HuH-7 (cell line): ENCODE measurements around the gene CEP72.
"Not testable (repeated sequence)": the region's sequence is repeated elsewhere in the genome, so short reads cannot be mapped to it uniquely, and the experiment has no call there.

Experiments
- DNase-seq: peaks from one replicate; pipeline ENCODE4 v3.0.0; 2011; ENCODE audit warnings: low spot score

CEP72 gene

DNA sequence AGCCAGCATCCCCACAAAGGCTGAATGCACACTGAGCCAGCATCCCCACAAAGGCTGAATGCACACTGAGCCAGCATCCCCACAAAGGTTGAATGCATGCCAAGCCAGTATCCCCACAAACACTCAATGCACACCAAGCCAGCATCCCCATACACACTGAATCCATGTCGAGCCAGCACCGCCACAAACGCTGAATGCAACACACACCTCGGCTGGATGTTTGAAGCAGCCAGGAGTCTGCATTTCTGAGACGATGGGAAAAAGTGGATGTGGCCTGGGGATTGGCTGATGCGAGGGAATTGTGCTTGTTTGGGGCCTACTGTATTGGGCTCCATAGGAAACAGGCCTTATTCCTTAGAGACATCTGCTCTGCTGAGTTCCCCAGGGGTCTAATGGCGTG is 30.9 kb upstream of the CEP72 start:
- DNase-seq, result no peak

DNA sequence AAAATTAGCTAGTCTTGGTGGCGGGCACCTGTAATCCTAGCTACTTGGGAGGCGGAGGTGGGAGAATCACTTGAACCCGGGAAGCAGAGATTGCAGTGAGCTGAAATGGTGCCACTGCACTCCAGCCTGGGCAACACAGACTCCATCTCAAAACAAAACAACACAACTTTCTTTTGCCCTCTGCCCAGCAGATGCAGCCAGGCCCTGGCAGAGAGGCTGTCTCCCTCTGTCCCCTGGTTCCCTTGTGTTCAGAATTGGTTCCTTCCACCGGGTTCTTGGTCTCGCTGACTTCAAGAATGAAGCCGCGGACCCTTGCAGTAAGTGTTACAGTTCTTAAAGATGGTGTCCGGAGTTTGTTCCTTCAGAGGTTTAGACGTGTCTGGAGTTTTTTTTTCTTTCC is 30.2 kb upstream of the CEP72 start:
- DNase-seq, result no peak

DNA sequence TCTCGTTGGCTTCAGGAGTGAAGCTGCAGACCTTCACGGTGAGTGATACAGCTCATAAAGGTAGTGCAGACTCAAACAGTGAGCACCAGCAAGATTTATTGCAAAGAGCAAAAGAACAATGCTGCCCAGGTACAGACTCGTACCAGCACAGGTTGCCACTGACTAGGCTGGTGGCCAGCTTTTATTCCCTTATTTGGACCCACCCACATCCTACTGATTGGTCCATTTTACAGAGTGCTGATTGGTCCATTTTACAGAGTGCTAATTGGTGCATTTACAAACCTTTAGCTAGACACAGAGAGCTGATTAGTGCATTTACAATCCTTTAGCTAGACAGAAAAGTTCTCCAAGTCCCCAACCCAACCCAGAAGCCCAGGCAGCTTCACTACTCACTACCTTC is 29.7 kb upstream of the CEP72 start:
- not testable (repeated sequence) for DNase-seq

DNA sequence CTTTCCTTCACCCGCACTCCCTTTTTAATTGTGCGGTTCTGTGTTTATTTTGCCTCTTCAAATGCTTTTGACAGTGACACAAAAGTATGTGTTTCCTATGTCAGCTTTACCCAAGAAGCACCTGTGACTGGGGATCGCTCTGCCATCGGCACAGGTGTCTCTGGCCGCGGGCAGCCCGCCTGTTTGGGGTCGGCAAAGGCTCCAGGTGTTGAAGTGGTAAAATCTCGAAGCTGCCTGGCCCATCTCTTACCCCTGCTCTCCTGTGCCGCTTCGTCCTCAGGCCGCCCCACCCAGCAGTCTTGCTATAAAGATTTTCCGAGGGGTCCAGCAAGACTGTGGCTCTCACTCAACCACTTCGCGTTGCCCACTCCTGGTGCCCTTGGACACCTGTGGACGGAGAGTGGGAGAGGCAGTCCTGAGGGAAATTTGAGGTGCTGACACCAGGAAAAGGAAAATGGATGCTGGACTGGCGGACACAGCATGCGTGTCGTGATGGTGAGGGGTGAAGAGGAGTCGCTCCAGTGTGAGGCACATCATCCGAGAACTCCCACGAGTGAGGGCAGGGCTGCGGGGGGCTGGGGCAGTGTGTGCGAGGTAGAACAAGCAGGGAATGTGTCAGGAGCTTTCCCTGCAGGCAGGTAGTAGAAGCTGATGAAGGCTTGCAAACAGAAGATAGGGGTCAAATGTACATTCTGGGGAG is 29.1 kb upstream of the CEP72 start:
- no peak for DNase-seq

DNA sequence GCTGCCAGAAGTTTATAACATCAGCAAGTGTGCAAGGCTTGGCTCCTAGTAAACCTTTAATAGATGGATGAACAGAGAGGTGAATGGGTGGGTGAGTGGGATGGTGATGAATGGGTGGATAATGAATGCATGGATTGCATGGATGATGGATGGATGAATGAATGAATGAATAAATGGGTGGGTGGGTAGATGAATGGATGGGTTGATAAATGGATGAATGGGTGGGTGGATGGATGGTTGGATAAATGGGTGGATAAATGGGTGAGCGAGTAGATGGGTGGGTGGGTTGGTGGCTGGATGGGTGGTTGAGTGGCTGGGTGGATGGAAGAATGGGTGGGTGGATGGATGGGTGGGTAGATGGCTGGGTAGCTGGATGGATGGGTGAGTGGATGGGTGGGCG is 28.5 kb upstream of the CEP72 start:
- no peak for DNase-seq

DNA sequence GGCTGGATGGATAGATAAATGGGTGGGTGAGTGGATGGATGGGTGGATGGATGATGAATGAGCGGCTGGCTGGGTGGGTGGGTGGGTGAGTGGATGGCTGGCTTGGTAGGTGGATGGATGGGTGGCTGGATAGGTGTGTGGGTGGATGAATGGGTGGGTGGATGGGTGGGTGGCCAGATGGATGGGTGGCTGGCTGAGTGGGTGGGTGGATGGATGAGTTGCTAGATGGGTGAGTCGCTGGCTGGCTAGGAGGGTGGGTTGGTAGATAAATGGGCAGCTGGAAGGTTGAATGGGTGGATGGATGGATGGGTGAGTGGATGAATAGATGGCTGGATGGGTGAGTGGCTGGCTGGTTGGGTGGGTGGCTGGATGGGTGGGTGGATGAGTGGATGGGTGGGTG is 27.9 kb upstream of the CEP72 start:
- DNase-seq, result no peak

DNA sequence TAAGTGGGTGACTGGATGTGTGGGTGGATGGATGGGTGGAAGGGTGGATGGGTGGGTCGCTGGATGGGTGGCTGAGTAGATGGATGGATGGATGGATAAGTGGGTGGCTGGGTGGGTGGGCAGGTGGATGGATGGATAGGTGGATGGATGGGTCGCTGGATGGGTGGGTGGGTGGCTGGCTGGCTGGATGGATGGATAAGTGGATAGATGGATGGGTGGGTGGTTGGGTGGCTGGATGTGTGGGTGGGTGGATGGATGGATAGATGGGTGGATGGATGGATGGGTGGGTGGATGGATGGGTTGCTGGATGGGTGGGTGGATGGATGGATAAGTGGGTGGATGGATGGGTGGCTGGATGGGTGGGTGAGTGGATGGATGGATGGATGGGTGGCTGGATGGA is 27.3 kb upstream of the CEP72 start:
- DNase-seq, result no peak

DNA sequence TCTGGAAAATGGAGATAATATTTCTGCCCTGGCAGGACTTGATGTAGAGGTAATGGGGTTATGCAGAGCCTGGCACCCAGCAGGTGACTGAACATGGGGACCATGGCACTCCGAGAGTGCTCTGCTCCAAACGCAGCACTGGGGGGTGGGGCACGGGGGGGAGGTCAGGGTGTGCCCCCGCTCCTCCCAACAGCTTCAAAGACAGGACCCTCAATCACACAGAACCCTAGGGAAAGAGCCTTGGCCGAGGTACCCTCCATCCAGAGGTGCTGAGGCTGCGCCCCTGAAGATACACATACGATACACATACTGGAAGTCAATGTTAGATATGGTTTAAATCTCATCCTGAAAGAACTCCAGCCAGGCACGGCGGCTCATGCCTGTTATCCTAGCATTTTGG is 26.6 kb upstream of the CEP72 start:
- DNase-seq, result no peak

DNA sequence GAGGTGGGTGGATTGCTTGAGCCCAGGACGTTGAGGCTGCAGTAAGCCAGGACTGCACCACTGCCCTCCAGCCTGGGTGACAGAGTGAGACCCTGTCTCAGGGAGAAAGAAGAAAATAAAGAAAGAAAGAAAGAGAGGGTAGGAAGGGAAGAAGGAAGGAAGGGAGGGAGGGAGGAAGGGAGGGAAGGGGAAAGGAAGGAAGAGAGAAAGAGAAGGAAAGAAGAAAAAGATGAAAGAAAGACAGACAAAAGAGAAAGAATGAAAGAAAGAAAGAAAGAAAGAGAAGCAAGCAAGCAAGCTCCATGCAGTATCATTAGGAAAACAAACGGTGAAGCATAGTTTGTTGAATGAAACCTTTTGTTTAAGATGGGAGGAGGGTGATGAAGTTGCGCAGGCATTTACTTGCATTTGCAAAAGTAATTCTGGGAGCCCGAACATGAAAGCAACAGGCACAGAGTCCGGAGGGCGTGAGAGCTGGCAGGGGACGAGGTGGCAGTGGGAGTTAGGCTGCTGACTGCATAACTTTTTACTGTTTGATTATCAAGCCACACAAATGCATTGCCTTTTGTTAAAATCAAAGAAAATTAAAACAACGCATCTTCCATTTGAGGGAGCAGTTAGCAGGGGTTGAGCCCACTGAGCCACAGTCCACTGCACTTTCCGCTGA is 26.0 kb upstream of the CEP72 start:
- DNase-seq, result no peak

DNA sequence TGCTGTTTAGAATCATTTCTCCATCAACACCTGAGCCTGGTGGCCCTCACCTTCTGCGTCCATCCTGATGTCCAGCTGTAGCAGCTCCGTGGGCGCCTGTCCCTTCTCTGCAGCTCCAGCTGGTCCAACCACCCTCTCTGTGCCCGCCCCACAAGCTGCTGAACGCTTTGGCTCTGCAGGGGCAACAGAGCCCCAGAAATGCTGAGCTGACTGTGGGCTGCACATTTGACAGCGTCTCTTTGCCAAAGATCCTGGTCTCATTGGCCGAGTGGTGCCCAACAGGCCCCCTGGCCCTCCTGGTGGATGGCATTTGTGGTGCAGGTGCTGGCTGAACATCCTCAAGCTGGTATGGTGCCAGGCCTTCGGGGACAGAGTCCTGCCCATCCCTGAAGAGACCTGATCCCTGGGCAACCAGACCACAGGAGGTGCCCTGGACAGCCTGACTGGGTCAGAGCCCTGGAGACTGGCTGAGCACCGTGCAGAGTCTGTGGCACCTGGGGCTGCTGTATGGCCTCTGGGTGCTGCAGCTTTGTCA is 25.3 kb upstream of the CEP72 start:
- DNase-seq, result no peak

DNA sequence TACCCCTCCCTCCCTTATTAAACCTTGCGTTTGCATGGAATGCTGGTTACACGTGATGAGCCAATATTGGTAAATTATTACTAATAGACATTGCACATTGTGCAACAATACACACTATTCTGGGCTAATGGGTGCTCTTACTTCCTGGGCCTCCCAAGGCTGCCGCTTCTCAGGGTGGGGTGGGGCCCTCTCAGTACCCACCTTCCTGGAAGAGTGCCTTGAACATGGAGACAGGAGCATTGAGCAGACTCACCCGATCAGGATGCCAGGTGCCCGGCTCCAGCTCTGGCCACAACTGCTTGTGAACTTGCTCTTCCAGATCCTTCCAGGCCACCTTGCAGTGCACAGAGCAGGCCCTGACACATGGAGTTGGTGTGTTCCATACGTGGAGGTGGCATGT is 24.7 kb upstream of the CEP72 start:
- DNase-seq, result no peak

DNA sequence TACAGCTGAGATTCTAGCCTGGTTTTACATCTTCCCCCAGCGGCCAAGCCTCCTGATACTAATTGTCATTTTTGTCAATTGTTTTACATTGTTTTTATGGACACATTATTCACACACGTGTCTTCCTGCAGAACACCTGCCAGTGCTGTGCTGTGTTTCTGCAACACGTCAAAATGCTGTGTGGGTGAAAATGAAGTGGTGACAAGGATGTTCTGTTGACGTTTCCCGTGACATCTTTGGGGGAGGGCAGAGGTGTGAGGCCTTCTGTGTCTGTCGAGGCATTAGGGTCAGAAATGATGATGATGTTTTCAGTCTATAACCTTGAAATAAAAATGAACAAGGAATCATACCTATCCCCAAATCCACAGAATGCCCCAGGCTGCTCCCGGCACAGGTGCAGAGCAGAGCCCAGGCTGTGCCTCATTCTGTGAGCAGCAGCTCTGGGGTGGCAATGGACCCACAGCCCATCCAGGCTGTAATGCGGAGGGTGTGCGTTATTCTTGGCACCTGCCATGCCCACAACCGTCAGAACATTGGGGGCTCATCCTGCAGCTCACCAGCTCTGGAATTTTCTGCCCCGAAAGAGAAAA is 23.6 kb upstream of the CEP72 start:
- DNase-seq, result no peak

DNA sequence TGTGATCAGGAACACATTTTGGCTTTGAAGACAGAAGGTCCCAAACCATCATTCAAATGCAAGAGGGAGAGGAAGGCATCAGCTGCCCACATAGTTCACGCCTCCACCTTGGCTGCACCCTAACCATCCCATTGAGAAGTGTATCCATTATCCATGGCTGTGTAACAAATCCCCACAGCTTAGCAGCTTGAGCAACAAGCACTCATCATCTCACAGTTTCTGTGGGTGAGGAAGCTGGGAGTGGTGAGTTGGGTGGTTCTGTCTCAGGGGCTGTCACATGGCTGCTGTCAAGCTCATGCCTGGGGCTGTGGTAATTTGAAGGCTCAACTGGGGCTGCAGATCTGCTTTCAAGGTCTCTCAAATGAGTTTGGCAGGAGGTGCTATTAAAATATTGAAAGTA is 23.0 kb upstream of the CEP72 start:
- no peak for DNase-seq

DNA sequence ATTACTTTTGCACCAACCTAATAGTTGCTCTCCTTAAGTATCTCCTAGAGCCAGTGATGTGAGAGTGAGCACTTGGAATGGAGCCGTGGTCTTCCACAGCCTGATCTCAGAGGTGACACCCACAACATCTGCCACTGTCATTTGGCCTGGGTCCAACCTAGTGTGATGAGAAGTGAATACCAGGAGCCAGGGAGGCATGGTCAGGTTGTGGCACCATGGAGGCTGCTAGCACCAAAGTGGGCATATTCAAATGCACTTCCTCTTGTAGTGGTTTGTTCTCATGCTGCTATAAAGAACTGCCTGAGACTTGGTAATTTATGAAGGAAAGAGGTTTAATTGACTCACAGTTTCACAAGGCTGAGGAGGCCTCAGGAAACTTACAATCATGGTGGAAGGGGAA is 22.6 kb upstream of the CEP72 start:
- DNase-seq, result no peak

DNA sequence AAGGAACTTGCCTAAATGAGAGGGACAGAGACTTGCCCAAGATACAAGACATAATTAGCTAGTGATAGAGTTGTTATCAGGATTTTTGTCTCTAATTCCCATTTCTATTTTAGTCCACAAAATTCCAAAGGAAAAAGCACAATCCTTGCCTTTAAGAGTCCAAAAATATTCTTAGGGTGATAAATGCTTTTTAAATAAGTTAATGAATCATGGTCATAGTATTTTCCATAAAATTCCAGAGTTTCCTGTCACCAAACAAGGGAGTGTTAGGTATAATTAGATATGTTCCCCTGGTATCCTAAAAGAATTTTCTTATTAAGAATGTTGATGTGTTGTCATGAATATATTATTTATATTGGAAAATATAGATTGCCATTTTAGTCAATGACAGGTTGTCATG is 21.8 kb upstream of the CEP72 start:
- DNase-seq, result no peak

DNA sequence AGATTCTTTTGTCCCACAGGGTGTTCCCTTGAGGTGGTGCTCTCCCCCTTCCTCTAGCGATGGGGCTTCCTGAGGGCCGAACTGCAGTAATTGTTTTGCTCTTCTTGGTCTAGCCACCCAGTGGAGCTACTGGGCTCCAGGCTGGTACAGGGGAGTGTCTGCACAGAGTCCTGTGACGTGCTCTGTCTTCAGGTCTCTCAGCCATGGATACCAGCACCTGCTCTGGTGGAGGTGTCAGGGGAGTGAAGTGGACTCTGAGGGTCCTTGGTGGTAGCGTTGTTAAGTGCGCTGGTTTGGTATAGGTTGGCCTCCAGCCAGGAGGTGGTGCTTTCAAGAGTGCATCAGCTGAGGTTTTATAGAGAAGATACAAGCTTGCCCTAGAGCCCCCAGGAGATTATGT is 20.4 kb upstream of the CEP72 start:
- no peak for DNase-seq

DNA sequence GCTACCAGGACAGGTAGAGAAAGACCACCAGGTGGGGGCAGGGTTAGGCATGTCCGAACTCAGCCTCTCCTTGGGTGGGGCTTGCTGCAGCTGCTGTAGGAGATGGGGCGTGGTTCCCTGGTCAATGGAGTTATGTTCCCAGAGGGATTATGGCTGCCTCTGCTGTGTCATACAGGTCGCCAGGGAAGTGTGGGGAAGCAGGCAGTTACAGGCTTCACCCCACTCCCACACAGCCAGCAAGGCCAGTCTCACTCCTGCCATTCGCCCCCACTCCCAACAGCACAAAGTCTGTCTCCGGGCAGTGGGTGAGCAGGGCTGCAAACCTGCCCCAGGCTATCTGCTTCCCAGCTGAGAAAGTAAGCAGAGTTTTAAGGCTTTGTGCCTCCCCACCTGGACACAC is 20.0 kb upstream of the CEP72 start:
- DNase-seq, result no peak

DNA sequence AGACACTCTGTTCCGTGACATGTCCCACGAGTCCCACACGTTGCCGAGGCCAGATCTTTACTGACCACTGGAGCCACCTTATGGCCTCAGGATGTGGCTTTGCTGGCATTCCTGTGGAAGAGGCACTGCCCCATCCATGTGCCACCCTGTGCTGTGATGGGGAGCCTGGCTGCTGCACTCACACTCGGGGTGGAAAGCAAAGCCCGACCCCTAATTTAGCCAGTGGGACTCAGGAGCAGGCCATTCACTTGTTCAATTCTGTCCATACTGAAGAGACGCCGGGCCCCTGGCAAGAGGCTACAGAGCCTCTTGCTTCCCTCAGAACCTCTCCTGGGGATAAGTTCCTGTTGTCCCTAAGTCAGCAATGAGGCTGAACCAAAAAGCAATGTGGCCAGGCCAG is 18.6 kb upstream of the CEP72 start:
- no peak for DNase-seq

DNA sequence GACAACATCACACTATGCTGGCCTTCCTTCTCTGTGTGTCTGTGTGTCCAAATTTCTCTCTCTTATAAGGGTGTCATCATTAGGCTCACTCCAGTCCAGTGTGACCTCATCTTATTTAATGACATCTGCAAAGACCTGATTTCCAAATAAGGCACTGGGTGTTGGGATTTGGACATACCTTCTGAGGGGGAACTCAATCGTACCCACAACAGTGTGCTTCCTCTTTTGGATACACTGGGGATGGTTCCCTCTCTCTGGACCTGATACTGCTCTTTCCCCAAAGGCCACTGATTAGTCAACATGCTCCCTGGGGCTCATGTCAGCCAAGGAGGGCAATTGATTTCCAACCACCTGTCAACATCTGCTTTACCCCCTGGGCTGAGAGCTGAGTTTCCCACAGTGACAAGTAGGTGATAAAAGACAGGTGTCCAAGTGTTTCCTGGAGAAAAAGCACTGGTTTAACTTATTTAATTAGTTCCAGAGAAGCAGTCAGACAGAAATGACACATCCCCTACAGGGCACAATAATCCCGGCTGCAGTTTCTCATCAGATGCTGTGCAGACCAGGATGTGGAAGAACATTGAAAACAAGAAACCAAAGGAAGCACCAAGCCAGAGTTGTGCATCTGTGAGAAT is 17.8 kb upstream of the CEP72 start:
- DNase-seq, result no peak

DNA sequence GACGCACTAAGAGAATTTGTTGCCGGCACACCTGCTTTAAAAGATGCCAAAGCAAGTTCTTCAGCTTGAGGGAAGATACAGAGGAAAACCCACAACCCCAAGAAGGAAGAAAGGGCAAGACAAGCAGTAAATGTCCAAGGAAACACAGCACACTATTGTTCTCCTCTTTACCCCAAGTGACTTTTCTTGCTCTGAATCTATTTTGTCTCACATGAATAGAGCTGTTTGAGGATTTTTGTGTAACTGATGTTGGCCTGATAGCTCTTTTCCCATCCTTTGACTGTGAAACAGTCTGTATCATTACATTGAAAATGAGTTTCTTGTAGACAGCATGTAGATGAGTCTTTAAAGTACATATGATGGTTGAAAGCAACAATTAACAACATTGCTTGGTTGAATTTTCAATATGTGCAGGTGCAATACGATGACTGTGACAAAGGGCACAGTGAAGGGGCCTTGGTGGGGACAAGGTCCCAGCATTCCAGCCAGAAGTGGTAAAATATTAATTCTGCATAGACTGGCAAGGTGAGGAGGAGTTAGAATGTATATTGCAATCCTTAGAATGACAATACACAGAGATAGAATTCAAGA is 16.8 kb upstream of the CEP72 start:
- DNase-seq, result no peak

DNA sequence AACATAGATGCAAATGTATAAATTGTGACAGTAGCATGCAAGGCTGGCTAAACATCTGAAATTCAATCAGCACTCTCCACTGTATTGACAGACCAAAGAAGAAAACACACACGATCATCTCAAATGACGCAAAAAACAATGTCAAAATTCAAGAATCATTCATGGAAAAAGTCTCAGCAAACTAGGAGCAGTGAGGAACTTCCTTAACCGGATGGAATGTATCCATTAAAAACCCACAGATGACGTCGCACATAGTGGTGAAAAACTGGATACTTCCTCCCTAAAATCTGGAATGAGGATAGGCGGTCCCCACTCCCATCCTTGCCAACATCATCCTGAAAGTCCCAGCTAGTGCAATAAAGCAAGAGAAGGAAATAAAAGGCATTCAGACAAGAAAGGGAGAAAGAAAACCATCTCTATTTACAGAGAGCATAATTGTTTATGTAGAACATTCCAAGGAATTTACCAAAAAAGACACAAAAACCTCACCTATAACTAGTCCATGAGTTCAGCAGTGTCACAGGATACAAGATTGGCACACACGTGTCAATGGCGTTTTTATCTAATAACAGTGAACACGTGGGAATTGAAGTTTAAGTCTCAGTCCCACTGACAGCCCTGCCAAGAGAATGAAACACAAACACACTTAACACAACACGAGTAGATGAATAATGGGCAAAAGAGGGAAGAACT is 14.1 kb upstream of the CEP72 start:
- no peak for DNase-seq

DNA sequence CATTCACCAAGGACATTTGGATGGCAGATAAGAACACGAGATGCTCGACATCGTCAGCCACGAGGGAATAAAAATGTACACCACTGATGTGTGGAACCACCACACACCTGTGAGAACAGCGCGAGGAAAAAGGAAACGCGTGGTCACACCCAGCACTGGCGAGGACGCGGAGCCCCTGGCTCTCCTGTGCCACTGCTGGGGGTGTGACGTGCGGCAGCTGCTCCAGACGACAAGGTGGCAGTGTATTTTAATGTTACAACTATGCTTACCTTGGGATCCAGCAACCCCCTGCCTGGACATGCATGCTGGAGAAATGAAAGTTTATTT is 13.6 kb upstream of the CEP72 start:
- no peak for DNase-seq
